ENCODE data around the gene HSPG2. TPM values are rescaled to one million over a fixed set of nuclear protein-coding genes. Genes with fewer than 3 reads are reported as not detected.
A peak's percentile ranks its signal among the peaks of the same experiment; 100 is the strongest.
"Not testable (repeated sequence)": the region's sequence is repeated elsewhere in the genome, so short reads cannot be mapped to it uniquely, and the experiment has no call there.

The HSPG2 gene
- total RNA-seq, 1 donor, result 158 TPM

- DNase-seq (ENCODE audit: low read depth in 2 of 3, low spot score in 2 of 3), result no peak
Observed at GRCh38 chr1:21834666-21835065, 102.4 kb downstream of the HSPG2 start.

DNA sequence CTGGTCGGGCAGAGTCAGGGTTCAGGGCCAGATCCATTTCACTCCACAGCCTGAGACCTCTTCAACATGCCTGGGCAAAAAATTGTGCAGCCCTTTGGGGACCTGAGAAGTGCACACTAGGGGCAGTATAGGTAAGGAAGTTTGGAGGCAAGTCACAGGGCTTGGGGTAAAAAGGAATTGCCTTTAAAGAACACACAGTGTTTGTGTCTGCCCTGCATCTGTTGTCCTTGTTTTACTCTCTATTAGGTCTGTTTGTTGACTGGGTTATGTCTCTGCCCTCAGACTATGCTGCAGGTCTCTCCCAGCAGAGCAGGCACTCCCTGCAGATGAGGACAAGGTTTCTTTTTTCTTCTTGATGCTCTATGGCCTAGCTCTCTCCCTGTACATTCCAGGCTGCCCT, 103.0 kb downstream of the HSPG2 start:
- DNase-seq (ENCODE audit: low read depth in 2 of 3, low spot score in 2 of 3), result no peak

GRCh38 chr1:21833392-21833976, 103.6 kb downstream of the HSPG2 start:
- no peak for DNase-seq (ENCODE audit: low read depth in 2 of 3, low spot score in 2 of 3)

- no peak for DNase-seq (ENCODE audit: low read depth in 2 of 3, low spot score in 2 of 3)
Observed at GRCh38 chr1:21831454-21831970, 105.6 kb downstream of the HSPG2 start.

DNA sequence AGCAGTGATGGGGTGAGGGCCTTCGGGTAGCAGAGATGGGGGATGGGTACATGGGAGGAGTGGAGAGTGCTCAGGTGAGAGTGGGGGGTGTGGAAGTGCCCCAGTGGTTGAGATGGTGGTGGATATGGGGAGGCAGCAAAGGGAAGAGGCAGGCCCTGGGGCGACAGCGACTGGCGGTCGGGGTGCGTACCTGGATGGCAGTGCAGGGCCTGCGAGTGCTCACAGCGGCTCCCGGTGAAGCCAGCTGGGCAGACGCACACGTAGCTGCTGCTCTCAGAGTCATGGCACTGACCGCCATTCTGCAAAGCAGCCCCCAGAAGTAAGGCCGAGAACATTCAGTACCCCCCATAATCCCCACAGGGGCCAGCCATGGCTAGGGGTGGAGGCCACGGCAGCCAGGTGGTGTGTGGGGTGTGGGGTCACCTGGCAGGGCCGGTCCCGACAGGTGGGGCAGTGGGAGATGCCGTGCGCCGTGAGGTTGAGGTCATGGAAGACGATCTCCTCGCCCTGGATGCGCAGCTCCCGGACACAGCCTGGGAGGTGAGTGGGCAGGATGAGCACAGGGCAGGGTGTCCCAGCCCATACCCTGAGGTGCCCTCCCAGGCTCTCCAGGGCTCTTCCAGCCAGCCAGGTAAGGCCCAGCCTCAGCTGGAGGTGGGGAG, 106.2 kb downstream of the HSPG2 start:
- no peak for DNase-seq (ENCODE audit: low read depth in 2 of 3, low spot score in 2 of 3)

DNA sequence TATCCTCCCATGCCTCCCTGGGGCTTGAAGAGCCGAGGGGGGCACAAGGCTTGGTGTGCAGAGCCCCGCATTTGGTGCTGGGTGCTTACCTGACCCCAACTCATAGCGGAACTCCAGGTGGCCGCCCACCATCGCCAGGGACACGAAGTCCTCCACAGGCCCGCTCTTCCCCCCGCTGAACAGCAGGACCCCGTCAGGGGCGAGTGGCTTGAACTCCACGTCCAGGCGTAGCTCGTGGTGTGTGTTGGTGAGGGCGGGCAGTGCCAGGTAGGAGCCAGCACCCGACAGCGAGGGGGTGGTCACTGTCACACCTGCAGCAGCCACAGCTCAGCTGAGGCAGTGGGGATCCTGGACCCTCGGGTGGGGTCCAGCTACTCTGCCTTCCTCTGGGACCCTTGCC, 107.8 kb downstream of the HSPG2 start:
- DNase-seq (ENCODE audit: low read depth in 2 of 3, low spot score in 2 of 3), result no peak

DNA sequence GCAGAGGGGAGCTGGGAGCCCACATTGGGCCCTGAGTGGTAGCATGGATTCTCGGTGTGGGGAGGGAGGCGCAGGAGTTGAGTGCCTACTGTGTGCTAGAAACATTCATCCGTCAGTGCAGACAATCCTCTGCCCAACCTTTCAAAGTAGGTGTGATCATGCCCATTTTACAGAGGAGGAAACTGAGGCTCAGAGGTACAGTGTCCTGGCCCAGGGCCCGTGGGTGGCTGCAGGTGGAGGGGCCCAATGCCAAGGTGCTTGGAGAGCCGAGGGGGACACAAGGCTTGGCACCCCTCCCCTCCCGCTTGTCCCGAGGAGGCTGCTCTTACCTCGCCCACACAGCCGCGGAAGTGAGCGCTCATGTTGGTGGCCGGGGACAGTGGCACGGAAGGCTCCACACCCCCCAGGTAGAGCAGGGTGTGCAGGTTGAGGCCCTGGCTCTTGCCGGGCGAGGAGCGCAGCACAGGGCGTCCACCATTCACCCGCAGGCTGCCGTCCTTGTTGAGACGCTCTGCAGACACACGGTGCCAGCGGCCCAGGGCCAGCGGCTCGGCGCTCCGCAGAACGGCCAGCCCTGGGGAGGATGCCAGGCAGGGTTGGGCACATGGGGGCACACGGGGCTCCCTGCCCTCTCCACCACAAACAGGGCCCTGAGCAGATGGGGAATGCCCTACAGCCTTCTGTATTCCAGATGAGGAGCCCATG, 108.5 kb downstream of the HSPG2 start:
- no peak for DNase-seq (ENCODE audit: low read depth in 2 of 3, low spot score in 2 of 3)

DNA sequence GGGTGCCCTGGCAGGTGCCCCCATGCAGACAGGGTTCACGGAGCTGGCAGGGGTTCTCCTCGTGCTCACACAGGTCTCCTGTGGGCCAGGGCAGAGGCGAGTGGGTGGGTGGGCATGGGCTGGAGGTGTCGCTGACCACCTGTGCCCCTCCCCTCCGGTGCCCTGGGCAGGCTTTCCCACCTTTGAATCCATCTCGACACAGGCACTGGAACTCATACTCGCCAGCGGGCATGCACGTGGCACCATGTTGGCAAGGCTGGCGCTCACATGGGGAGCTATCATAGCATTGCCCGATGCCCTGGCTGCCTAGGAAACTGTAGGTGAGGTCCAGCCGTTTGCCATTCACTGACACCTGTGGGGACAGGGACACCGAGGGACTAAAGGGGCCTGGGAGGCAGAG, 109.0 kb downstream of the HSPG2 start:
- no peak for DNase-seq (ENCODE audit: low read depth in 2 of 3, low spot score in 2 of 3)

DNA sequence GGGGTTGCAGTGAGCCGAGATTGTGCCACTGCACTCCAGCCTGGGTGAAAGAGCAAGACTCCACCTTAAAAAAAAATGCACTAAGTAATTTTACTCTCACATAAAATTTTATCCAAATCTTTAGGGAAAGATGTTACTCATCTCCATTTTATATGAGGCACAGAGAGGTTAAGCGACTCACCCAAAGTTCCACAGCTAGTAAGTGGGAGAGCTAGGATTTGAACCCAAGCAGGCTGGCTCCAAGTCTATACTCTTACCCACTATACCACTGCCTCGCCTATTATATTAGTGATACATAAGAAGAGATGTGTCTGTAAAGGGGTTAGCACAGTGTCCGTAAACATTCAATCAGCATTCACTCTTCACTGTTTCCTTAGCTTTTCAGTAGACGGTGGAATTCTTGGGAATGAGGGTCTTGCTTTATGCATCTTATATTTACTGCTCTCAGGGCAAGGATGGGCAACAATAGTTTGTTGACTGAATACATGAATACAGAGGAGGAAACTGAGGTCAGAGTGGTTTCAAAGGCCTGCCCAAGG, 109.9 kb downstream of the HSPG2 start:
- DNase-seq (ENCODE audit: low read depth in 2 of 3, low spot score in 2 of 3), result no peak

DNA sequence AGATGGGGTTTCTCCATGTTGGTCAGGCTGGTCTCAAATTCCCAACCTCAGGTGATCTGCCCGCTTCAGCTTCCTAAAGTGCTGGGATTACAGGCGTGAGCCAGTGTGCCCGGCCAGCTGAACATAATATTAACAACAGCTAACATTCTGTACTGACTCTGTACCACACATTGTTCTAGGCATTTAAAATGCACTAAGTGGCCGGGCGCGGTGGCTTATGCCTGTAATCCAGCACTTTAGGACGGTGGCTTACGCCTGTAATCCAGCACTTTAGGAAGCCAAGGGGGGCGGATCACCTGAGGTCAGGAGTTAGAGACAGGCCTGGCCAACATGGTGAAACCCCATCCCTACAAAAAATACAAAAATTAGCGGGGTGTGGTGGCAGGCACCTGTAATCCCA, 110.4 kb downstream of the HSPG2 start:
- not testable (repeated sequence) for DNase-seq (ENCODE audit: low read depth in 2 of 3, low spot score in 2 of 3)

- DNase-seq (ENCODE audit: low read depth in 2 of 3, low spot score in 2 of 3), result no peak
Observed at GRCh38 chr1:21825393-21825792, 111.7 kb downstream of the HSPG2 start.

- DNase-seq (ENCODE audit: low read depth in 2 of 3, low spot score in 2 of 3), result no peak
Observed at GRCh38 chr1:21824926-21825325, 112.2 kb downstream of the HSPG2 start.

- DNase-seq (ENCODE audit: low read depth in 2 of 3, low spot score in 2 of 3), result no peak
Observed at GRCh38 chr1:21823980-21824702, 113.0 kb downstream of the HSPG2 start.

DNA sequence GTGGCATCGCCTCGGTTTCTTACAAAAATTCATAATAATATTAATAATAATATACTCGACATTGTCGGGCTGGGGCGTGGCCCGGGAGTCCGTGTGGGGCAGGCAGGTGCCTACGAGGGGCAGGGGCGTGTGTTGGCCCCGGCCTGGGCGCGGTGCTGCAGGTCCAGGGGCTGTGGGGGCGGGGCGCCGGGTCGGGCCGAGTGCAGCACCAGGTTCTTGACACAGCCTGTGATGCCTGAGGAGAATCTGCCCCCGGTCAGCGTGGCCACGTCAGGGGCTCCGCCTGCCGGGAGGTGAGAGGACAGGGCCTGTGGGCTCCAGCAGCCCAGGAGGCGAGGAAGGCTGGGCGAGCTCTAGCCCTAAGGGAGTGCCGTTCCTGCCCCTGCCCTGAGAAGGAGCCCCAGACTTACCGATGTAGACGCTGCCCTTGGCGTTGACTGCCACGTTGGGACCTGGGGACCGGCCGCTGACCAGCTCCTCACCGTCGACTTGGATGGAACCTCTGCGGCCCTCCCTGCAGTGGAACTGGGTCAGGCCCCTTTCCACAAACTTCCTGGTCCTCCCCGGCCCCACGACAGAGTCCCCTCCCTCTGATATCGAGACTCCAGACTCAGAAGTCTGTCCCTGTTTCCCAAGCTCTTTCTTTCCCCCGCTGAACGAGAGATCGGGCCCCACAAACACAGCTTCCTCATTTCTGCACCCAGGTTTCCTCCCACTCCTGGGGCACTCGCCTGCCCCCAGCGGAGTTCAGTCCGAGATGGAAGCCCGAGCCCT, 113.7 kb downstream of the HSPG2 start:
- DNase-seq (ENCODE audit: low read depth in 2 of 3, low spot score in 2 of 3), result peak in 2 of 3 donors; percentile 58 to 83

DNA sequence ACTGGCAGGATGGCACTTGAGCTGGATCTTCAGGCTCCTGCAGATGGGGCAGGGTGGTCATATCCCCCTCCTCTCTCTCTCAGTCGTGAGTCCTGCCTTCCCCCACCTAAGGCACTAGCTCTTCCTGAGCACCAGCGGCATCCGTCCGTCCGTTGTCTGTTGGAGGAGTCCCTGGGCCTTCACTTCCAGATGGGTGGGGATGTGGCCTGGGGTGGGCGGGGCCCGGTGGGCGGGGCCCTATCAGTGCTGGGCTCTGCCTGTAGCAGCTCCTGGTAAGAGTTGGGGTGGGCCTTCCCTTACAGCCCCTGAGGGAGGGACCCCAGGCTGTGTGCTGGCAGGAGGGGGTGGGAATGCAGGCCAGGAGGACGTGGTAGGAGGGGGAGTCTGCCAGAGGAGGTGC, 114.8 kb downstream of the HSPG2 start:
- DNase-seq (ENCODE audit: low read depth in 2 of 3, low spot score in 2 of 3), result no peak

DNA sequence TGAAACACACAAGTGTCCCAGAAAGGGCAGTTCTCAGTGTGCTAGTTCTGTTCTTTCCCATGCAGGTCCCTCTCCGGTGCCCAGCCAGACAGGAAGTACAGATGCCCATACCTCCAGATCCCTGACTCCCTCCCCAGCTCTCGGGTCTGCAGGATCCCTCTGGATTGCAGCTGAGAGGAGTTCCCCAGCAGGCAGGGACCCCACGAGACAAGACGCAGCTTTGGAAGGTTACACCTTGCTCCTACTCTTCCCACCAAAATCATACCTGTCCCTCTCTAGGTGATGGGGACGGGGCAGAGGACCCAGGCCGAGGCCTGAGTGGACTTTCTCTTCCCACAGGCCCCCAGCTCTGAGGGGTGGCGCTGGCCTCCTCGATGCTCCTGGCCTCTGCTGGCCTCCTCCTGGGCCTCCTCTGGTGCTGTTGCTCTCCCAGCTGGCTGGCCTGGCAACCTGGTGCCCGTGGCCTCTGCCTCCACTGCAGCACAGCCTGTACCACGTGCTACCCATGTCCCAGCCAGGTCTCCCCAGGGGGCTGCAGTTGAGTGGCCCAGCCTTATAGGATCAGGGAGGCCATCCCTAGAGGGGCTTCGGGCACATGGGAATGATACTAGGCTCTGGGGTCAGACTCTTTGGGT, 115.6 kb downstream of the HSPG2 start:
- DNase-seq (ENCODE audit: low read depth in 2 of 3, low spot score in 2 of 3), result no peak

DNA sequence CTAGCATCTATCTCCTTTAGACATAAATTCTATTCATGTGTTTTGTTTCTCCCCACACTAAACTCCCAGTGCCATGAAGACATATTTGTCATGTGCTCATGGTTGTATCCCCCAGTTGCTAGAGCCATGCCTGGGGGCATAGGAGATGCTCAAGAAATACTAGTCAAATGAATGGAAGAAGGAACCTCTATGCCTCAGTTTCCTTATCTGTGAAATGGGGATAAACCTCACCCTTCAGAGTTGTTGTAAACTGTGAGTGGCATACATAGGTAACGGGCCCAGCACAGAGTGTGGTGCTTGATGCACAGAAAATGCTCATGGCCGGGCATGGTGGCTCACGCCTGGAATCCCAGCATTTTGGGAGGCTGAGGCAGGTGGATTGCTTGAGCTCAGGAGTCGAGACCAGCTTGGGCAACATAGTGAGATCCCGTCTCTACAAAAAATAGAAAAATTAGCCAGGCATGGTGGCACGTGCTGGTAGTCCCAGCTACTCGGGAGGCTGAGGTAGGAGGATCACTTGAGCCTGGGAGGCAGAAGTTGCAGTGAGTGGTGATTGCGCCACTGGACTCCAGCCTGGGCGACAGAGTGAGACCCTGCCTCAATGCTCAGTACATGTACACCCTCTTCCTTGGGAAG, 116.4 kb downstream of the HSPG2 start:
- no peak for DNase-seq (ENCODE audit: low read depth in 2 of 3, low spot score in 2 of 3)

GRCh38 chr1:21818656-21819055, 118.5 kb downstream of the HSPG2 start:
- DNase-seq (ENCODE audit: low read depth in 2 of 3, low spot score in 2 of 3), result peak in 2 of 3 donors; percentile 59 to 77

GRCh38 chr1:21816602-21817302, 120.4 kb downstream of the HSPG2 start:
- DNase-seq (ENCODE audit: low read depth in 2 of 3, low spot score in 2 of 3), result no peak

All from hematopoietic multipotent progenitor cell (in vitro differentiated cells).